DND-41 (cell line): ENCODE data around the gene WWTR1.

Experiments used
- ATAC-seq: fragments of 200-7000 bp; cut with Tn5 transposase; 3 replicates; pipeline ENCODE4 v1.9.1; 2021; ENCODE audit warnings: low read depth; ENCODE audit not compliant: insufficient read depth
- DNase-seq: peaks from one replicate; pipeline ENCODE4 v3.0.0-alpha.2; 2020
- H2AFZ ChIP-seq: 2 replicates; pipeline ENCODE4 v1.6.0; 2012; ENCODE audit warnings: low read depth, low read length
- H3K27ac ChIP-seq: 2 replicates; pipeline ENCODE4 v1.5.1; 2012; ENCODE audit warnings: low read length, inconsistent platforms
- H3K27me3 ChIP-seq: fragments of 200-600 bp; sonication (generic); 2 replicates; pipeline ENCODE4 v1.6.0; 2012; ENCODE audit warnings: low read length, mild to moderate bottlenecking, inconsistent platforms; ENCODE audit not compliant: insufficient read depth, poor library complexity
- H3K36me3 ChIP-seq: 2 replicates; pipeline ENCODE4 v1.5.1; 2012; ENCODE audit warnings: low read length, inconsistent platforms; ENCODE audit not compliant: insufficient read depth
- H3K4me1 ChIP-seq: 2 replicates; pipeline ENCODE4 v1.5.1; 2012; ENCODE audit warnings: mild to moderate bottlenecking, low read length; ENCODE audit not compliant: insufficient read depth
- H3K4me2 ChIP-seq: 2 replicates; pipeline ENCODE4 v1.6.0; 2012; ENCODE audit warnings: mild to moderate bottlenecking, moderate library complexity, low read length, inconsistent platforms; ENCODE audit not compliant: insufficient read depth
- H3K4me3 ChIP-seq, 2 experiments: fragments of 200-600 bp in 1 of 2; shearing (Covaris generic) in 1 of 2; 2 replicates each; pipeline ENCODE4 v1.5.1; 2012 to 2016; ENCODE audit warnings: inconsistent platforms in 2 of 2, low read length in 2 of 2, mild to moderate bottlenecking in 2 of 2, low read depth in 1 of 2, moderate library complexity in 1 of 2
- H3K79me2 ChIP-seq: 2 replicates; pipeline ENCODE4 v1.6.0; 2012; ENCODE audit warnings: low read length, inconsistent platforms; ENCODE audit not compliant: insufficient read depth
- H3K9ac ChIP-seq: 2 replicates; pipeline ENCODE4 v1.6.0; 2012; ENCODE audit warnings: low read depth, mild to moderate bottlenecking, inconsistent platforms, low read length, moderate library complexity
- H3K9me3 ChIP-seq: 2 replicates; pipeline ENCODE4 v1.5.1; 2012; ENCODE audit warnings: low read length, moderate library complexity, mild to moderate bottlenecking, inconsistent platforms; ENCODE audit not compliant: insufficient read depth, severe bottlenecking
- H4K20me1 ChIP-seq: 2 replicates; pipeline ENCODE4 v1.6.0; 2012; ENCODE audit warnings: low read length; ENCODE audit not compliant: insufficient read depth
- EZH2 ChIP-seq: IDR thresholded peaks from 3 replicates; pipeline ENCODE4 v1.6.1; 2012; ENCODE audit warnings: borderline replicate concordance, low read depth, mild to moderate bottlenecking, moderate library complexity, low read length, inconsistent platforms; ENCODE audit not compliant: severe bottlenecking
- TF ChIP-seq, protein P1 (sequence below): IDR thresholded peaks from 2 replicates; pipeline ENCODE4 v1.5.1; 2012; ENCODE audit warnings: borderline replicate concordance, low read length, moderate library complexity, mild to moderate bottlenecking; ENCODE audit not compliant: poor library complexity, severe bottlenecking; ENCODE audit errors: extremely low read depth

WWTR1 gene

GRCh38 chr3:149566292-149566975 is 91.4 kb downstream of the WWTR1 start:
- H3K9ac ChIP-seq, result no peak overlapping the region
- no peak overlapping the region for H2AFZ ChIP-seq
- no peak overlapping the region for H3K27ac ChIP-seq
- no peak for DNase-seq
- no peak for ATAC-seq
- H3K4me3 ChIP-seq, result no peak overlapping the region
- H4K20me1 ChIP-seq, result no peaks in the 10 kb centered on the region
- H3K79me2 ChIP-seq, result no peaks in the 10 kb centered on the region
- H3K4me2 ChIP-seq, result no peak overlapping the region
- TF ChIP-seq, protein P1, sequence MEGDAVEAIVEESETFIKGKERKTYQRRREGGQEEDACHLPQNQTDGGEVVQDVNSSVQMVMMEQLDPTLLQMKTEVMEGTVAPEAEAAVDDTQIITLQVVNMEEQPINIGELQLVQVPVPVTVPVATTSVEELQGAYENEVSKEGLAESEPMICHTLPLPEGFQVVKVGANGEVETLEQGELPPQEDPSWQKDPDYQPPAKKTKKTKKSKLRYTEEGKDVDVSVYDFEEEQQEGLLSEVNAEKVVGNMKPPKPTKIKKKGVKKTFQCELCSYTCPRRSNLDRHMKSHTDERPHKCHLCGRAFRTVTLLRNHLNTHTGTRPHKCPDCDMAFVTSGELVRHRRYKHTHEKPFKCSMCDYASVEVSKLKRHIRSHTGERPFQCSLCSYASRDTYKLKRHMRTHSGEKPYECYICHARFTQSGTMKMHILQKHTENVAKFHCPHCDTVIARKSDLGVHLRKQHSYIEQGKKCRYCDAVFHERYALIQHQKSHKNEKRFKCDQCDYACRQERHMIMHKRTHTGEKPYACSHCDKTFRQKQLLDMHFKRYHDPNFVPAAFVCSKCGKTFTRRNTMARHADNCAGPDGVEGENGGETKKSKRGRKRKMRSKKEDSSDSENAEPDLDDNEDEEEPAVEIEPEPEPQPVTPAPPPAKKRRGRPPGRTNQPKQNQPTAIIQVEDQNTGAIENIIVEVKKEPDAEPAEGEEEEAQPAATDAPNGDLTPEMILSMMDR, result no peak
- TF ChIP-seq EZH2, result no peak
- no peaks in the 10 kb centered on the region for H3K9me3 ChIP-seq
- peaks cover 2% of the 10 kb centered on the region for H3K27me3 ChIP-seq
- no peaks in the 10 kb centered on the region for H3K4me1 ChIP-seq
- H3K36me3 ChIP-seq, result no peaks in the 10 kb centered on the region

DNA sequence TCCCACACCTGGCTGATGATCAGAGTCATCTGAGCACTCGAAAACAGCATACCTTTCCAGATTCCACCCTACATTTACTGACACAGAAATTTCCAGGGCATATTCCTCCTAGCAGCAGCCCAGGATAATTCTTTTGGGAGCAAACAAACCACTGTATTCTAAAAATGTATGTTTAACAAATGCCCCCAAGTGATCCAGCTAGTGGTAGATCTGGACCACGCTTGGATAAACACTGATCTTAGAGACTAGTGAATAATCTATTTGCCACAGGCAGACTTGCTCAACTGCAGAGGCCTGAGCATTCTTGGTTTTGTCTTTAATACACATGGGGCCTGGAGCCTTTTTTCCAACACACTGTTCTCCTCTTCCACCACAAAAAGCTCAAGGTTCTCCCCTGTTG is 93.7 kb downstream of the WWTR1 start:
- Histone ChIP-seq H2AFZ (no peak overlapping the region), H3K36me3 (no peaks in the 10 kb centered on the region), H3K4me3 (no peak overlapping the region), H3K9me3 (no peaks in the 10 kb centered on the region), H3K4me1 (no peaks in the 10 kb centered on the region), H3K4me2 (no peak overlapping the region), H3K27me3 (peaks cover 2% of the 10 kb centered on the region), H3K27ac (no peak overlapping the region), H3K79me2 (no peaks in the 10 kb centered on the region), H4K20me1 (no peaks in the 10 kb centered on the region), H3K9ac (no peak overlapping the region)
- DNase-seq, result no peak
- TF ChIP-seq, protein P1, result no peak
- TF ChIP-seq EZH2, result no peak
- ATAC-seq, result no peak

GRCh38 chr3:149563114-149563513 is 94.7 kb downstream of the WWTR1 start:
- Histone ChIP-seq H3K27ac (no peak overlapping the region), H4K20me1 (no peaks in the 10 kb centered on the region), H3K36me3 (no peaks in the 10 kb centered on the region), H3K9me3 (no peaks in the 10 kb centered on the region), H3K4me2 (no peak overlapping the region), H3K27me3 (peaks cover 2% of the 10 kb centered on the region), H3K9ac (no peak overlapping the region), H2AFZ (no peak overlapping the region), H3K79me2 (no peaks in the 10 kb centered on the region), H3K4me3 (no peak overlapping the region), H3K4me1 (no peaks in the 10 kb centered on the region)
- DNase-seq (no peak), ATAC-seq (no peak)
- TF ChIP-seq, protein P1, result no peak
- no peak for TF ChIP-seq EZH2

GRCh38 chr3:149560617-149561016 is 97.2 kb downstream of the WWTR1 start:
- TF ChIP-seq, protein P1, result no peak
- no peak for TF ChIP-seq EZH2
- no peak overlapping the region for H3K4me2 ChIP-seq
- no peak overlapping the region for H3K4me3 ChIP-seq
- no peak overlapping the region for H3K9ac ChIP-seq
- H3K27ac ChIP-seq, result no peak overlapping the region
- no peaks in the 10 kb centered on the region for H3K79me2 ChIP-seq
- H3K4me1 ChIP-seq, result no peaks in the 10 kb centered on the region
- H4K20me1 ChIP-seq, result no peaks in the 10 kb centered on the region
- no peaks in the 10 kb centered on the region for H3K27me3 ChIP-seq
- no peak for ATAC-seq
- DNase-seq, result no peak
- no peak overlapping the region for H2AFZ ChIP-seq
- no peaks in the 10 kb centered on the region for H3K36me3 ChIP-seq
- no peaks in the 10 kb centered on the region for H3K9me3 ChIP-seq
